Measurements from ENCODE around the gene CFAP91. TPM values are rescaled to one million over a fixed set of nuclear protein-coding genes. Genes with fewer than 3 reads are reported as not detected.

Gene CFAP91
- total RNA-seq, 1 donor from 2014 or later, result 75.0 TPM

GRCh38 chr3:119664850-119665379 lies 37.9 kb upstream of the CFAP91 start:
- Mint-ChIP-seq H3K27me3 (no peaks in the 10 kb centered on the region), H3K36me3 (ENCODE audit: insufficient read depth) (peaks cover 2% of the 10 kb centered on the region), H3K4me1 (ENCODE audit: low read depth) (no peaks in the 10 kb centered on the region), H3K27ac (no peak overlapping the region), H3K4me3 (ENCODE audit: low read depth) (no peak overlapping the region), H3K9me3 (ENCODE audit: low read depth) (no peaks in the 10 kb centered on the region)
- TF ChIP-seq, protein P1, sequence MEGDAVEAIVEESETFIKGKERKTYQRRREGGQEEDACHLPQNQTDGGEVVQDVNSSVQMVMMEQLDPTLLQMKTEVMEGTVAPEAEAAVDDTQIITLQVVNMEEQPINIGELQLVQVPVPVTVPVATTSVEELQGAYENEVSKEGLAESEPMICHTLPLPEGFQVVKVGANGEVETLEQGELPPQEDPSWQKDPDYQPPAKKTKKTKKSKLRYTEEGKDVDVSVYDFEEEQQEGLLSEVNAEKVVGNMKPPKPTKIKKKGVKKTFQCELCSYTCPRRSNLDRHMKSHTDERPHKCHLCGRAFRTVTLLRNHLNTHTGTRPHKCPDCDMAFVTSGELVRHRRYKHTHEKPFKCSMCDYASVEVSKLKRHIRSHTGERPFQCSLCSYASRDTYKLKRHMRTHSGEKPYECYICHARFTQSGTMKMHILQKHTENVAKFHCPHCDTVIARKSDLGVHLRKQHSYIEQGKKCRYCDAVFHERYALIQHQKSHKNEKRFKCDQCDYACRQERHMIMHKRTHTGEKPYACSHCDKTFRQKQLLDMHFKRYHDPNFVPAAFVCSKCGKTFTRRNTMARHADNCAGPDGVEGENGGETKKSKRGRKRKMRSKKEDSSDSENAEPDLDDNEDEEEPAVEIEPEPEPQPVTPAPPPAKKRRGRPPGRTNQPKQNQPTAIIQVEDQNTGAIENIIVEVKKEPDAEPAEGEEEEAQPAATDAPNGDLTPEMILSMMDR (IDR thresholded peaks at IDR 0.05; ENCODE audit: unreplicated experiment), result no peak
- no peak for DNase-seq (ENCODE audit: low spot score, unreplicated experiment)

- TF ChIP-seq, protein P1 (IDR thresholded peaks at IDR 0.05; ENCODE audit: unreplicated experiment), result no peak
- no peaks in the 10 kb centered on the region for H3K27me3 Mint-ChIP-seq
- no peaks in the 10 kb centered on the region for H3K9me3 Mint-ChIP-seq (ENCODE audit: low read depth)
- no peaks in the 10 kb centered on the region for H3K4me1 Mint-ChIP-seq (ENCODE audit: low read depth)
- no peak overlapping the region for H3K4me3 Mint-ChIP-seq (ENCODE audit: low read depth)
- DNase-seq (ENCODE audit: low spot score, unreplicated experiment), result no peak
- peaks cover 2% of the 10 kb centered on the region for H3K36me3 Mint-ChIP-seq (ENCODE audit: insufficient read depth)
- H3K27ac Mint-ChIP-seq, result no peak overlapping the region
Observed at GRCh38 chr3:119665954-119666559, 36.8 kb upstream of the CFAP91 start.

- Mint-ChIP-seq H3K4me1 (ENCODE audit: low read depth) (no peaks in the 10 kb centered on the region), H3K27ac (no peak overlapping the region), H3K4me3 (ENCODE audit: low read depth) (no peak overlapping the region), H3K36me3 (ENCODE audit: insufficient read depth) (peaks cover 11% of the 10 kb centered on the region), H3K27me3 (no peaks in the 10 kb centered on the region), H3K9me3 (ENCODE audit: low read depth) (no peaks in the 10 kb centered on the region)
- TF ChIP-seq, protein P1 (IDR thresholded peaks at IDR 0.05; ENCODE audit: unreplicated experiment), result no peak
- DNase-seq (ENCODE audit: low spot score, unreplicated experiment), result no peak
Observed at GRCh38 chr3:119669906-119670570, 32.8 kb upstream of the CFAP91 start.

- Mint-ChIP-seq H3K9me3 (ENCODE audit: low read depth) (no peaks in the 10 kb centered on the region), H3K4me1 (ENCODE audit: low read depth) (peaks cover 16% of the 10 kb centered on the region), H3K27ac (no peak overlapping the region), H3K36me3 (ENCODE audit: insufficient read depth) (peaks cover 9% of the 10 kb centered on the region), H3K4me3 (ENCODE audit: low read depth) (no peak overlapping the region), H3K27me3 (no peaks in the 10 kb centered on the region)
- no peak for DNase-seq (ENCODE audit: low spot score, unreplicated experiment)
- TF ChIP-seq, protein P1 (IDR thresholded peaks at IDR 0.05; ENCODE audit: unreplicated experiment), result no peak
Observed at GRCh38 chr3:119672776-119673175, 30.0 kb upstream of the CFAP91 start.

- H3K4me3 Mint-ChIP-seq (ENCODE audit: low read depth), result no peak overlapping the region
Observed at GRCh38 chr3:119673875-119674274, 28.9 kb upstream of the CFAP91 start.

More at GRCh38 chr3:119673875-119674274, 28.9 kb upstream of the CFAP91 start:
- peaks cover 9% of the 10 kb centered on the region for H3K36me3 Mint-ChIP-seq (ENCODE audit: insufficient read depth)
- TF ChIP-seq, protein P1 (IDR thresholded peaks at IDR 0.05; ENCODE audit: unreplicated experiment), result no peak
- no peak overlapping the region for H3K27ac Mint-ChIP-seq
- H3K9me3 Mint-ChIP-seq (ENCODE audit: low read depth), result no peaks in the 10 kb centered on the region
- peaks cover 17% of the 10 kb centered on the region for H3K4me1 Mint-ChIP-seq (ENCODE audit: low read depth)
- DNase-seq (ENCODE audit: low spot score, unreplicated experiment), result no peak
- H3K27me3 Mint-ChIP-seq, result no peaks in the 10 kb centered on the region
